HuH-7 (cell line): ENCODE measurements around the gene BEST2.

Source experiments
- DNase-seq: peaks from one replicate; pipeline ENCODE4 v3.0.0; 2011; ENCODE audit warnings: low spot score

Gene BEST2

DNA sequence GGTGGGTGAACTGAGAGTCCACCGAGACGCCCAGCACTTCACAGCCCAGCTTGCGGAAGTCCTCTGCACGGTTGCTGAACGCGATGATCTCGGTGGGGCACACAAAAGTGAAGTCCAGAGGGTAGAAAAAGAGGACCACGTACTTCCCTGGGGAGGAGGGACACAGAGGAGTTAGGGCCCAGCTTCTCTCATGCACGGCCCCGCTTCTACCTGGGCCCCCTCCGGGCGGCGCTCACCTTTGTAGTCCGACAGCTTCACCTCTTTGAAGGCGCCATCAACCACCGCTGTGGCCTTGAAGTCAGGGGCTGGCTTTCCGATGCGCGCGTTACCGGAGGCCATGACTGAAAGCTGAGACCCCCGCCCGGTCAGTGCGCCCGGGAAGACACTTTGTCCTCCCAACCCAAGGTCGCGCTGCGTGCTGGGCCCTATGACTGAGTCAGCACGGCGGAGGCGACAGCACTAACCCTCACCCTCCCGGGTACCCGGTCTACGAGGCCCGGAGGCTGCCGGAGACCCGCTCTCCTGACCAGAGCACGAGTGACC, 49.4 kb downstream of the BEST2 start:
- DNase-seq: no peak

DNA sequence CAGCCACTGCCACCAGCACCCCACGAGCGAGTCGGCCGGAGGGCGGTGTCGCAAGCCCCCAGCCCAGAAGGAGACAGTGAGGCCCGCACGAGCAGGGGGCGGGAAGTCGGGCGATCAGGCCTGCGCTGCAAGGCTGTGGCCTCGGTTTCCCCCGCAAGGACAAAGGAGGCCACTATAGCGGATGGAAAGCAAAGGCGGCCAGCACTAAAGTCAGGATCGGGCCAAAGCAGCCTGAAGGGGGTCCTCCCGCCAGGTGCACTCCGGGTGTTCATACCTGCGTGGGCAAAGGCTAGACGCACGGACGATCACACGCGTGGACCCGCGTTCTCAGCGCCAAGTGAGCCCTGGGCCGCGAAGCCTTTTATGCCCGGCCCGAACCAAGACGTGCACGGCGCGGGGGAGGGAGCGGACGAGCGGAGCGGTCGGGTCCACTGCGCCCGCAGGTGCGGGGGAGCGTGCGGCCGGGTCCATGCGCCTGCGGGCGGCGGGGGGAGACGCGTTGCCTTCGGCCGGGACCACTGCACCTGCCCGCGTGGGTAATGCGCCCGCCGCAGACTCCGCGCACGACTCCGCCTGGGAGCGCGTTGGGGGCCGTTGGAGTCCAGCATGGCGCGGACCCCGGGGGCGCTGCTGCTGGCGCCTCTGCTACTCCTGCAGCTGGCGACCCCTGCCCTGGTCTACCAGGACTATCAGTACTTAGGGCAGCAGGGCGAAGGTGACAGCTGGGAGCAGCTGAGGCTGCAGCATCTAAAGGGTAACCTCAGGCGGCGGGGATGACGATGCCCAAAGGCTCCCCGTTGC, 50.1 kb downstream of the BEST2 start, which contains the start of the genes PRDX2 and THSD8:
TSS of gene PRDX2 (minus strand) at position 335 of the 801 bp plus-strand sequence. CDS start 539 bp downstream, outside the sequence.
TSS of gene THSD8 (plus strand) at position 604 of the 801 bp plus-strand sequence. CDS start at position 607, 3 bp downstream.
- DNase-seq: peak; percentile 80

DNA sequence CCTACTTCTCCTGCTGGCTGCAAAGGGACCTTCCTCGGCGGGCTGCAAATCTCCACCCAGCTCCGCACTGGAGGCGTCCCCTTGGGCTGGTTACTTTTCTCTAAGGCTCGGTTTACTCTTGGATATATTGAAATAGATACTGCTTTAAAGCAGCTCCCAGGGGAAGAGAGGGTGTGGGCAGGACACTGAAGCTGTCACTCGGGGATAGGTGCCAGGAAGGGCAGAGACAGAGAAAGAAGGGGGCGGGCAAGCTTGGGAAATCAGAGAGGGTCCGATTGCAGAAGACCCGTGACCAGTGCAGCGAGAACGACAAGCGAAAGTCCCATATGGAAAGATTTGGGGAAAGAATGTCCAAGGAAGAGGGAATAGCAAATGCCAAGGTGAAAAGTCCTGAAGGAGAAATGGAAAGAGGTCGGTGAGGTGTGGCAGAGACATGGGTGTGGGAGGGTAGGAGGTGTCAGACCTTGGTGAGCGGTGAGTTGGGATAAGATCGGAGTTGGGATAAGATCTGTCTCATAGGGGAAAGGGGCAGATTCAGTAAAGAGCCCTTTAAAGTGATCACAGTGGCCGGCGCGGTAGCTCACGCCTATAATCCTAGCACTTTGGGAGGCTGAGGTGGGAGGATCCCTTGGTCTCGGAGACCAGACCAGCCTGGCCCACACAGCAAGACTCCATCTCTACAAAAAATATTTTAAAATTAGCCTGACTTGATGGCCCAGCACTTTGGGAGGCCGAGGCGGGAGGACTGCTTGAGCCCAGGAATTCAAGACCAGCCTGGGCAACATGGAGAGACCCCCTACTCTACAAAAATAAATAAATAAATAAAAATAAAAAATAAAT, 50.9 kb downstream of the BEST2 start:
- no peak for DNase-seq

DNA sequence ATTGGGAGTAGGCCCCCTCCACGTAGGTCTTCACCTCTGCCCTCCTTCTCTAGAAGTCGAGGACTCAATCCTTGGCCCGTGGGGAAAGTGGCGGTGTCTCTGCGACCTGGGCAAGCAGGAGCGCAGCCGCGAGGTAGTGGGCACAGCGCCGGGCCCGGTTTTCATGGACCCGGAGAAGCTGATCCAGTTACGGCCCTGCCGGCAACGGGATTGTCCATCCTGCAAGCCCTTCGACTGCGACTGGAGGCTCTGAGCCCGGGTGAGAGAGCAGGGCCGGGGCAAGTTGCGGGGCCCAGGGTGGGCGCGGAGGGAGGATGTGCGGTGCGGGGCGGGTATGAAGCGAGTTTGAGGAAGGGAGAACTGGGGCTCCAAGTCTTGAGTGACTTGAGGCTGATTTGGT, 52.5 kb downstream of the BEST2 start:
- DNase-seq: no peak

DNA sequence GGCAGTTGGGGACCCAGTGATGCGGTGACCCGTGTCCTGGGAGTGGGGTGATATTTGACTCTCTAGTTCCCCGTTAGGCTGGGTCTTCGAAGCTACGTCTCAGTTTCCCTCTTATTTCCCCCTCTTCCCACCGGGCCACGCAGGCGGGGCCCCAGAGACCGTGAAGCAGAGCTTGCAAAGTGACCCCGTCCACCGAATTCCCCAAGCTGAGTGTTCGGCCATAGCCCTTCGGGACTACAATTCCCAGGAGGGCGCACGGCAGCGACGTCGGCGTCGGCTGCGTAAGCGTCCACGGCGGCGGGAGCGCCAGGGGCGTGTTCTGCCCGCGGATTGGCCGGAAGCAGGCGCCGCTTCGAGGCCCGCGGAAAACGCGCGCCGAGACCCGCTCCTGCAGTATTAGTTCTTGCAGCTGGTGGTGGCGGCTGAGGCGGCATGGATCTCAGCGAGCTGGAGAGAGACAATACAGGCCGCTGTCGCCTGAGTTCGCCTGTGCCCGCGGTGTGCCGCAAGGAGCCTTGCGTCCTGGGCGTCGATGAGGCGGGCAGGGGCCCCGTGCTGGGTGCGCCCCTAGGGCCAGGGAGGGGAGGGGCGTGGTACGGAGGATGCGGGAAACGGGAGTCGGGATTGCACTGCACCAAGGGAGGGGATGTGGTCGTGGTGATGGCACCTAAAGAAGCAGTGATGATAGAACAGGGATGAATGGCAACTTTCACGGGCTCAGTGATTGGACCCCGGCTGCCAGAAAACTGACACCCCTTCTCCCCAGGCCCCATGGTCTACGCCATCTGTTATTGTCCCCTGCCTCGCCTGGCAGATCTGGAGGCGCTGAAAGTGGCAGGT, 54.9 kb downstream of the BEST2 start, which contains the start of gene RNASEH2A:
TSS of gene RNASEH2A (plus strand) at position 343 of the 840 bp plus-strand sequence. CDS start at position 433, 90 bp downstream.
- peak; percentile 83 for DNase-seq
